RWPE2 (cell line): Measurements from ENCODE around the gene TEX14.

Experiments
- ATAC-seq: fragments of 200-7000 bp; cut with Tn5 transposase; 3 replicates; pipeline ENCODE4 v1.9.1; 2021; ENCODE audit warnings: low read depth
- DNase-seq: peaks from one replicate; pipeline ENCODE4 v3.0.0-alpha.2; 2020; ENCODE audit warnings: low spot score
- H3K27ac ChIP-seq: fragments of 450-650 bp; 2 replicates; pipeline ENCODE4 v1.5.1; 2017; ENCODE audit warnings: mild to moderate bottlenecking; ENCODE audit not compliant: poor library complexity, severe bottlenecking
- H3K27me3 ChIP-seq: fragments of 250-450 bp; sonication (Bioruptor Pico); 2 replicates; pipeline ENCODE4 v1.5.1; 2021; ENCODE audit warnings: mild to moderate bottlenecking, moderate library complexity; ENCODE audit not compliant: insufficient read depth, poor library complexity, severe bottlenecking
- H3K36me3 ChIP-seq: fragments of 250-450 bp; sonication (Bioruptor Pico); 2 replicates; pipeline ENCODE4 v1.5.1; 2020; ENCODE audit warnings: low read depth, mild to moderate bottlenecking, moderate library complexity
- H3K4me1 ChIP-seq: fragments of 250-450 bp; sonication (Bioruptor Pico); 2 replicates; pipeline ENCODE4 v1.5.1; 2021; ENCODE audit warnings: mild to moderate bottlenecking, moderate library complexity; ENCODE audit not compliant: insufficient read depth, poor library complexity, severe bottlenecking
- H3K4me3 ChIP-seq: fragments of 250-450 bp; sonication (Bioruptor Pico); 2 replicates; pipeline ENCODE4 v1.5.1; 2021; ENCODE audit warnings: mild to moderate bottlenecking, moderate library complexity; ENCODE audit not compliant: severe bottlenecking
- H3K9me3 ChIP-seq: fragments of 250-450 bp; sonication (Bioruptor Pico); 2 replicates; pipeline ENCODE4 v1.5.1; 2021; ENCODE audit warnings: mild to moderate bottlenecking, moderate library complexity; ENCODE audit not compliant: severe bottlenecking
- TF ChIP-seq, protein P1 (sequence below): fragments of 450-650 bp; IDR thresholded peaks from one replicate; pipeline ENCODE4 v1.5.1; 2017; ENCODE audit warnings: mild to moderate bottlenecking, moderate library complexity; ENCODE audit not compliant: poor library complexity, severe bottlenecking

The TEX14 gene

DNA sequence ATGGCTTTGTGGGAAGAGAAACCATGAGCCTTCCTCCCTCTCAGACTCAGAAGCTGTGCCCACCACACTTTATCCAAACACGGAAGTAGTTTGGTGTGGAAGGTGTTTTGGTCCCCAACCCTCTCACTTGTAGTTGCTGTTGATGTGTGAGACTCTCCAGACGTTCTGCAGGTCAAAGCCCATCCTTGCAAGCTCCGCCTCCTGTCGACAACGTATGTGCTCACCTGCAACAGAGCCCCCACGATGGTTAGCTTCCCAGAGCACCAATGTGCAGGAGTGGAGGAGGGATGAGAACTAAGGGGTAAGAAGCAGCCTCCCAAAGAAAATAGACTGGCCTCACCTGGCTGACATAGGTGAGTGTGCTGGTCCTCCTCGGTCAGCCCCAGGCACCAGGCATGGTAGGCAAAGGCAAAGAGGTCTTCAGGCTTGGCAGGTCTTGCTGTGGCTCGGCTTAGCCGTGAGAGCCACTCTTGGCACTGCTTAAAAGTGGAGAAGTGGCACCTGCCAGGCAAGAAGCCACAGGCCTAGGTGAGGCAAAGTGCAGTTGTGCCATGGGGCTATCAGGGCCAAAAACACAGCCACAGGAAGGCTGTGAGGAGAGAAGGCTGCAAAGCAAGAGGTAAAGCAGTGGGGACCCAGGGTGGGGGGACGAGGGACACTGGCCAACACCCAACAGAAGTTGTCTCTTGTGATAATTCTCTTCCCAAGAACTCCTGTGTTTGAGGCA, 183.3 kb downstream of the TEX14 start:
- TF ChIP-seq, protein P1, sequence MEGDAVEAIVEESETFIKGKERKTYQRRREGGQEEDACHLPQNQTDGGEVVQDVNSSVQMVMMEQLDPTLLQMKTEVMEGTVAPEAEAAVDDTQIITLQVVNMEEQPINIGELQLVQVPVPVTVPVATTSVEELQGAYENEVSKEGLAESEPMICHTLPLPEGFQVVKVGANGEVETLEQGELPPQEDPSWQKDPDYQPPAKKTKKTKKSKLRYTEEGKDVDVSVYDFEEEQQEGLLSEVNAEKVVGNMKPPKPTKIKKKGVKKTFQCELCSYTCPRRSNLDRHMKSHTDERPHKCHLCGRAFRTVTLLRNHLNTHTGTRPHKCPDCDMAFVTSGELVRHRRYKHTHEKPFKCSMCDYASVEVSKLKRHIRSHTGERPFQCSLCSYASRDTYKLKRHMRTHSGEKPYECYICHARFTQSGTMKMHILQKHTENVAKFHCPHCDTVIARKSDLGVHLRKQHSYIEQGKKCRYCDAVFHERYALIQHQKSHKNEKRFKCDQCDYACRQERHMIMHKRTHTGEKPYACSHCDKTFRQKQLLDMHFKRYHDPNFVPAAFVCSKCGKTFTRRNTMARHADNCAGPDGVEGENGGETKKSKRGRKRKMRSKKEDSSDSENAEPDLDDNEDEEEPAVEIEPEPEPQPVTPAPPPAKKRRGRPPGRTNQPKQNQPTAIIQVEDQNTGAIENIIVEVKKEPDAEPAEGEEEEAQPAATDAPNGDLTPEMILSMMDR, result no peak
- peaks cover 95% of the 10 kb centered on the region for H3K36me3 ChIP-seq

DNA sequence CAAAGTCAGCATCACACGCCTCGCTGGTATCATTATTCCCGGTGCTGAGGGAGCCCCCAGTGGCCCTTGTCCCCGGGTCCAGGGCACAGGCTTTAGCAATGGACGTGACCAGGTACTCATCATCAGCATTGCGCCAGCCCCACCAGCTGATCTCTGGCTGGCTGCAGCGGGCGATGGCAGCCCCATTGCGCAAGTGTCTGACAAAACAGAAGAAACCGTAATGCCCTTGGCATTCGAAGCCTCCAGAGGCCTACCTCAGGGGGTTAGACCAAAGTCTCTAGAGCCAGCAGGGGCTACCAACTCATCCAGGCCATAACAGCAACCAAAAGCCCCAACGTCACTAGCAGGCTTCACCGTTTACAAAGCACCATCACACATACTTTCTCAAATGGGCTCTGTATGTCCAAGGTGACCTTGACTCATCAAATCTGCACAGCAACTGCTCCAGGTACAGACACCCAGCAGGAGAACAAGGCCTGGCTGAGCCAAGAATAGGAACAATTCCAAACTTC, 184.7 kb downstream of the TEX14 start:
- Histone ChIP-seq H3K27ac (no peak overlapping the region), H3K4me3 (no peak overlapping the region), H3K9me3 (no peaks in the 10 kb centered on the region), H3K4me1 (no peaks in the 10 kb centered on the region), H3K36me3 (peaks cover 100% of the 10 kb centered on the region), H3K27me3 (no peaks in the 10 kb centered on the region)
- TF ChIP-seq, protein P1, result no peak
- DNase-seq (no peak), ATAC-seq (no peak)

More for the DNA sequence above, 183.3 kb downstream of the TEX14 start:
- Histone ChIP-seq H3K9me3 (no peaks in the 10 kb centered on the region), H3K4me1 (peaks cover 3% of the 10 kb centered on the region), H3K4me3 (no peak overlapping the region), H3K27me3 (no peaks in the 10 kb centered on the region), H3K27ac (no peak overlapping the region)
- no peak for ATAC-seq
- no peak for DNase-seq
